ENCODE results near the gene TTC6. TPM values are rescaled to one million over a fixed set of nuclear protein-coding genes. Genes with fewer than 3 reads are reported as not detected.

The TTC6 gene
- total RNA-seq, 2 donors from 2014 or later, result not detected

- Histone ChIP-seq H3K27ac (no peak overlapping the region), H3K36me3 (no peaks in the 10 kb centered on the region), H3K9me3 (no peaks in the 10 kb centered on the region), H3K27me3 (peaks cover 24 to 46% of the 10 kb centered on the region in 2 donors), H3K4me3 (no peak overlapping the region), H3K4me1 (peaks cover 0 to 24% of the 10 kb centered on the region in 2 donors)
- DNase-seq (ENCODE audit: low spot score), result no peak
- TF ChIP-seq CTCF (IDR thresholded peaks at IDR 0.05), result no peak
Observed at GRCh38 chr14:37602605-37603453, 7.4 kb downstream of the TTC6 start.

DNA sequence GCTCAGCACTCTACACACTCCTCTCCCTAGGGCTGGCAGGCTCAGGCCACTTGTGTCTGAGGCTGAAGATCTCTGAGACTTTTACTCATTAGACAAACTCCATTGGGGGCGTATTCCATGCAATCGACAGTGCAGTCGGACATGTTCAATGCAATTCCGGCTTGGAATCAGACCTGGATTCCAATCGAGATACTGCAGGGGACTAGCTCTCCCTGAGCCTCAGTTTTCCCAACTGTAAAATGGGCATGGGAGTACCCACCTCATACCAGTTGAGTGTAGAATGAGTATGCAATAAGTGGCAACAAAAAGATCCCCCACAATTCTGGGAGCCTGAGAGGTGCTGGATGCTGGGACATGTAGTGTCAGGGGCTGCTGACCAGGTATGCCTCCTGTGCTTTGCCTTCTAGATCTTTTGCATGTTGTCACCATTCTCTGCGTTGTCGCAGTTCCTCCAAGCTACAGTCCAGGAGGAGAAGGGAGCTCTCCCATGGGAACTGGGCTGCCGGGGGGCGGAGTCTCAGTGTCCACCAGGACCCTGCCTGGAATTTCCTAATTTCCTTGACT lies 8.3 kb downstream of the TTC6 start:
- Histone ChIP-seq H3K4me1 (peaks cover 0 to 15% of the 10 kb centered on the region in 2 donors), H3K27ac (no peak overlapping the region), H3K4me3 (no peak overlapping the region), H3K27me3 (peaks cover 14 to 38% of the 10 kb centered on the region in 2 donors), H3K9me3 (no peaks in the 10 kb centered on the region), H3K36me3 (no peaks in the 10 kb centered on the region)
- no peak for TF ChIP-seq CTCF (IDR thresholded peaks at IDR 0.05)
- no peak for DNase-seq (ENCODE audit: low spot score)

GRCh38 chr14:37606678-37607077 lies 11.2 kb downstream of the TTC6 start:
- no peak for TF ChIP-seq CTCF (IDR thresholded peaks at IDR 0.05)
- no peak overlapping the region for H3K4me3 ChIP-seq
- no peaks in the 10 kb centered on the region for H3K4me1 ChIP-seq
- DNase-seq (ENCODE audit: low spot score), result no peak
- peaks cover 0 to 15% of the 10 kb centered on the region in 2 donors for H3K27me3 ChIP-seq
- no peaks in the 10 kb centered on the region for H3K9me3 ChIP-seq
- no peak overlapping the region for H3K27ac ChIP-seq
- no peaks in the 10 kb centered on the region for H3K36me3 ChIP-seq

DNA sequence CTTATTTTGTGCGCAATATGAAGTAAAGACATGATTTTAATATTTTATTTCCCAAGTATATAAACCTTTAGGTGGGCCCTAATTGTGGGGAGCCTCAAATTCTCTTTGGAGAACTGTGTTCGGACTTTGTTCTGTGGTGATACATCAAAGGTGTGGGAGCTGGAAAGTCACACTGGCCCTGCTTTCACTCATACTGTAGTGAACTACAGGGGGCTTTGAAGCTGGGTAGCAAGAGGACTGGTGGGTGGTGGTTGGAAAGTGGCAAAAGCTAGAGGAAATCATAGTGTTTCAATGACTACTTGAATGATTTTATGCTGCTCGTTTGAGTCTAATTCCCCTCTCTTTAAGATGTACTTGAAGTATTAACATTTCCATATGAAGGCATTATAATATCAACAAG lies 13.2 kb downstream of the TTC6 start:
- H3K4me1 ChIP-seq, result no peaks in the 10 kb centered on the region
- no peak for TF ChIP-seq CTCF (IDR thresholded peaks at IDR 0.05)
- H3K27me3 ChIP-seq, result peaks cover 0 to 4% of the 10 kb centered on the region in 2 donors

GRCh38 chr14:37610945-37611523 lies 15.6 kb downstream of the TTC6 start:
- DNase-seq (ENCODE audit: low spot score), result no peak
- no peak for TF ChIP-seq CTCF (IDR thresholded peaks at IDR 0.05)
- no peak overlapping the region for H3K27ac ChIP-seq
- H3K36me3 ChIP-seq, result no peaks in the 10 kb centered on the region
- H3K4me1 ChIP-seq, result no peaks in the 10 kb centered on the region
- H3K4me3 ChIP-seq, result no peak overlapping the region
- H3K27me3 ChIP-seq, result peaks cover 0 to 4% of the 10 kb centered on the region in 2 donors
- peaks cover 0 to 39% of the 10 kb centered on the region in 2 donors for H3K9me3 ChIP-seq

More for the DNA sequence above, 13.2 kb downstream of the TTC6 start:
- no peak overlapping the region for H3K4me3 ChIP-seq
- peaks cover 0 to 15% of the 10 kb centered on the region in 2 donors for H3K9me3 ChIP-seq
- DNase-seq (ENCODE audit: low spot score), result no peak
- H3K27ac ChIP-seq, result no peak overlapping the region
- no peaks in the 10 kb centered on the region for H3K36me3 ChIP-seq
